ENCODE measurements around the gene TRIM71.

The TRIM71 gene

DNA sequence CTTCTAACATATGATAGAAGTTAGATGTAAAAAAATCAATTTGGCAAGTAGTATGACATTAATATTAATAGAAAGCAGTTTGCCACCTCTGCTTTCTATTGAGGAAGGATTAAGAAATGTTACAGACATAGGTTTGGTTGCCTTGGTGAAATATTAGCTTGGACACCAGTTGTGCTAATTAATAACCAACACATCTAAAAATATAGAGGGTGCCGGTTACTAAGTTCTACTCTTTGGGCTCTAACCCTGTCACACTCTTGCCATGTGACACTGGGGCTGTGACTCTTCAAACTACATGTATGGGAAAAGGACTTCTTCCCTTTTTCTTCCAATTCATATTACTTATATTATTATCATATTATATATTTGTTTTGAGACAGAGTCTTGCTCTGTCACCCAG, 64.4 kb downstream of the TRIM71 start:
- no peak overlapping the region for H3K4me3 ChIP-seq (ENCODE audit: low read depth, low read length, poor library complexity, severe bottlenecking)
- no peaks in the 10 kb centered on the region for H3F3A ChIP-seq (ENCODE audit: insufficient read depth, low read length)
- no peak overlapping the region for H3K4me2 ChIP-seq (ENCODE audit: low read length)
- H3K9ac ChIP-seq (ENCODE audit: low read length) = no peak overlapping the region
- no peaks in the 10 kb centered on the region for H4K20me1 ChIP-seq (ENCODE audit: insufficient read depth, low read length)
- H3K36me3 ChIP-seq (ENCODE audit: insufficient read depth, low read length) = no peaks in the 10 kb centered on the region
- H3K27me3 ChIP-seq (ENCODE audit: insufficient read depth, low read length) = peaks cover 5% of the 10 kb centered on the region; the same call in 1 of the 2 replicates
- no peaks in the 10 kb centered on the region for H3K9me3 ChIP-seq (ENCODE audit: low read length)
- no peaks in the 10 kb centered on the region for H3K79me2 ChIP-seq (ENCODE audit: insufficient read depth, low read length)
- no peaks in the 10 kb centered on the region for H3K9me2 ChIP-seq (ENCODE audit: low read depth, low read length)
- H2AFZ ChIP-seq (ENCODE audit: low read length) = no peak overlapping the region
- no peak overlapping the region for H3K27ac ChIP-seq (ENCODE audit: low read depth, low read length, poor library complexity, severe bottlenecking)
- H3K4me1 ChIP-seq (ENCODE audit: insufficient read depth, low read length, severe bottlenecking) = no peaks in the 10 kb centered on the region
- TF ChIP-seq EZH2 (IDR thresholded peaks at IDR 0.05; ENCODE audit: borderline replicate concordance, low read length) = no peak
- TF ChIP-seq, protein P1, sequence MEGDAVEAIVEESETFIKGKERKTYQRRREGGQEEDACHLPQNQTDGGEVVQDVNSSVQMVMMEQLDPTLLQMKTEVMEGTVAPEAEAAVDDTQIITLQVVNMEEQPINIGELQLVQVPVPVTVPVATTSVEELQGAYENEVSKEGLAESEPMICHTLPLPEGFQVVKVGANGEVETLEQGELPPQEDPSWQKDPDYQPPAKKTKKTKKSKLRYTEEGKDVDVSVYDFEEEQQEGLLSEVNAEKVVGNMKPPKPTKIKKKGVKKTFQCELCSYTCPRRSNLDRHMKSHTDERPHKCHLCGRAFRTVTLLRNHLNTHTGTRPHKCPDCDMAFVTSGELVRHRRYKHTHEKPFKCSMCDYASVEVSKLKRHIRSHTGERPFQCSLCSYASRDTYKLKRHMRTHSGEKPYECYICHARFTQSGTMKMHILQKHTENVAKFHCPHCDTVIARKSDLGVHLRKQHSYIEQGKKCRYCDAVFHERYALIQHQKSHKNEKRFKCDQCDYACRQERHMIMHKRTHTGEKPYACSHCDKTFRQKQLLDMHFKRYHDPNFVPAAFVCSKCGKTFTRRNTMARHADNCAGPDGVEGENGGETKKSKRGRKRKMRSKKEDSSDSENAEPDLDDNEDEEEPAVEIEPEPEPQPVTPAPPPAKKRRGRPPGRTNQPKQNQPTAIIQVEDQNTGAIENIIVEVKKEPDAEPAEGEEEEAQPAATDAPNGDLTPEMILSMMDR (IDR thresholded peaks at IDR 0.05; ENCODE audit: low read length) = no peak

GRCh38 chr3:32882603-32883025, 64.8 kb downstream of the TRIM71 start:
- Histone ChIP-seq H2AFZ (ENCODE audit: low read length) (no peak overlapping the region), H3K4me3 (ENCODE audit: low read depth, low read length, poor library complexity, severe bottlenecking) (no peak overlapping the region), H3K27me3 (ENCODE audit: insufficient read depth, low read length) (peaks cover 5% of the 10 kb centered on the region; the same call in 1 of the 2 replicates), H3K79me2 (ENCODE audit: insufficient read depth, low read length) (no peaks in the 10 kb centered on the region), H3K9ac (ENCODE audit: low read length) (no peak overlapping the region), H3K36me3 (ENCODE audit: insufficient read depth, low read length) (no peaks in the 10 kb centered on the region), H3K4me2 (ENCODE audit: low read length) (no peak overlapping the region), H3K4me1 (ENCODE audit: insufficient read depth, low read length, severe bottlenecking) (no peaks in the 10 kb centered on the region), H4K20me1 (ENCODE audit: insufficient read depth, low read length) (no peaks in the 10 kb centered on the region), H3F3A (ENCODE audit: insufficient read depth, low read length) (no peaks in the 10 kb centered on the region), H3K27ac (ENCODE audit: low read depth, low read length, poor library complexity, severe bottlenecking) (no peak overlapping the region), H3K9me3 (ENCODE audit: low read length) (no peaks in the 10 kb centered on the region), H3K9me2 (ENCODE audit: low read depth, low read length) (no peaks in the 10 kb centered on the region)
- TF ChIP-seq, protein P1 (IDR thresholded peaks at IDR 0.05; ENCODE audit: low read length) = no peak
- TF ChIP-seq EZH2 (IDR thresholded peaks at IDR 0.05; ENCODE audit: borderline replicate concordance, low read length) = no peak

DNA sequence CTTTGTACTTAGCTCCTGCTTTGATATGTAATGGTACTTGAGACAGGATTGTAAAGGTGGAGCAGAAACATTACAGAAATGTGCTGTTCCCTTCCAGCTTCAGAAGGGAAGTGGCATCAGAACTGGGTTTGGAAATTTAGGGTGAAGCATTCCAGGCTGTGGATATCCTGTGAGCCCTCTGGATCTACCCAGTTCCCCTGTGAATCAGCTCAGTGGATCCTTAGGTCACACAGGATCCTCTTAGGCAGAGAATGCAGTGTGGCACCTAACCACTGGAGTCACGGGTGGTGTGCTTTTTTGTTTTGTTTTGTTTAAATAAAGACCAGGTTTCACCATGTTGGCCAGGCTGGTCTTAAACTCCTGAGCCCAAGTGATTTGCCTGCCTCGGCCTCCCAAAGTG, 66.0 kb downstream of the TRIM71 start:
- Histone ChIP-seq H3K4me3 (ENCODE audit: low read depth, low read length, poor library complexity, severe bottlenecking) (no peak overlapping the region), H3K9me2 (ENCODE audit: low read depth, low read length) (no peaks in the 10 kb centered on the region), H3K27me3 (ENCODE audit: insufficient read depth, low read length) (peaks cover 5% of the 10 kb centered on the region; the same call in 1 of the 2 replicates), H2AFZ (ENCODE audit: low read length) (no peak overlapping the region), H3K4me2 (ENCODE audit: low read length) (no peak overlapping the region), H3F3A (ENCODE audit: insufficient read depth, low read length) (no peaks in the 10 kb centered on the region), H3K79me2 (ENCODE audit: insufficient read depth, low read length) (no peaks in the 10 kb centered on the region), H3K9me3 (ENCODE audit: low read length) (no peaks in the 10 kb centered on the region), H3K36me3 (ENCODE audit: insufficient read depth, low read length) (no peaks in the 10 kb centered on the region), H3K4me1 (ENCODE audit: insufficient read depth, low read length, severe bottlenecking) (no peaks in the 10 kb centered on the region), H4K20me1 (ENCODE audit: insufficient read depth, low read length) (no peaks in the 10 kb centered on the region), H3K27ac (ENCODE audit: low read depth, low read length, poor library complexity, severe bottlenecking) (no peak overlapping the region), H3K9ac (ENCODE audit: low read length) (no peak overlapping the region)
- no peak for TF ChIP-seq EZH2 (IDR thresholded peaks at IDR 0.05; ENCODE audit: borderline replicate concordance, low read length)
- TF ChIP-seq, protein P1 (IDR thresholded peaks at IDR 0.05; ENCODE audit: low read length) = no peak
